HepG2 (cell line): ENCODE results near the gene ZNF454. TPM values are rescaled to one million over a fixed set of nuclear protein-coding genes. Genes with fewer than 3 reads are reported as not detected.

Source experiments
- MXD3 ChIP-seq: IDR thresholded peaks from 2 replicates; pipeline ENCODE4 v1.6.1; 2016; ENCODE audit warnings: mild to moderate bottlenecking, missing biosample characterization, missing genetic modification reagents
- PHF5A ChIP-seq: IDR thresholded peaks from one replicate; pipeline ENCODE4 v1.6.1; 2018; ENCODE audit warnings: low read depth, missing genetic modification reagents; ENCODE audit not compliant: unreplicated experiment
- PRDM4 ChIP-seq: sonication (generic); formaldehyde crosslinking; IDR thresholded peaks from 2 replicates; pipeline ENCODE4 v1.9.0; 2021; ENCODE audit warnings: missing genetic modification reagents, borderline replicate concordance
- SMARCC2 ChIP-seq: fragments of 450-650 bp; IDR thresholded peaks from 2 replicates; pipeline ENCODE4 v1.6.1; 2017; ENCODE audit warnings: antibody characterized with exemption, mild to moderate bottlenecking
- ZBTB49 ChIP-seq: sonication (generic); formaldehyde crosslinking; IDR thresholded peaks from 2 replicates; pipeline ENCODE4 v1.4.0; 2020; ENCODE audit warnings: missing genetic modification reagents, borderline replicate concordance
- ZNF609 ChIP-seq: sonication (generic); formaldehyde crosslinking; IDR thresholded peaks from 2 replicates; pipeline ENCODE4 v1.4.0; 2020; ENCODE audit warnings: mild to moderate bottlenecking, missing genetic modification reagents, borderline replicate concordance
- ZNF777 ChIP-seq: sonication (generic); formaldehyde crosslinking; IDR thresholded peaks from 2 replicates; pipeline ENCODE4 v1.4.0; 2020; ENCODE audit warnings: missing genetic modification reagents
- ZSCAN9 ChIP-seq: IDR thresholded peaks from 2 replicates; pipeline ENCODE4 v1.6.1; 2016; ENCODE audit warnings: borderline replicate concordance
- polyA plus RNA-seq, 8 experiments: library from polyadenylated mRNA; depleted of rRNA in 3 of 8; stranded (reverse) in 7 of 8; unstranded in 1 of 8; fragments of >200 nt; fragmentation: Illumina TruSeq in 4 of 8; extraction: Trizol in 4 of 8; gene quantifications; 2 replicates each; pipeline versions ENCODE4 v1.2.1 to v1.2.3, GENCODE V29; 2011 to 2016; ENCODE audit warnings: low read depth in 4 of 8, missing spikeins in 1 of 8, mixed read lengths in 1 of 8; ENCODE audit not compliant: insufficient read depth in 1 of 8
- total RNA-seq, 5 experiments: library from RNA; depleted of rRNA; stranded (reverse); fragments of >200 nt; fragmentation: Illumina TruSeq; extraction: Trizol; gene quantifications; 2 replicates each; pipeline ENCODE4 v1.2.3, GENCODE V29; 2016; ENCODE audit warnings: low read depth in 1 of 5
- TF ChIP-seq, protein P1 (sequence below): sonication (generic); formaldehyde crosslinking; IDR thresholded peaks from 2 replicates; pipeline ENCODE4 v1.4.0; 2020; ENCODE audit warnings: missing genetic modification reagents, borderline replicate concordance
- TF ChIP-seq, protein P2 (sequence below): sonication (generic); formaldehyde crosslinking; IDR thresholded peaks from 2 replicates; pipeline ENCODE4 v1.8.1; 2023; ENCODE audit warnings: missing genetic modification reagents, inconsistent platforms, borderline replicate concordance

The ZNF454 gene
- total and polyA plus RNA-seq, 2 of the 13 experiments (the other 11 are each of a cell fraction or from before 2014, with no cell fraction given), result 0.16 TPM; not detected in 1

GRCh38 chr5:178895615-178896571 lies 45.1 kb upstream of the ZNF454 start, which contains the start of gene ZFP2 (continued):
- TF ChIP-seq ZNF609 (CRISPR knock-in tag) (no peak), PHF5A (no peak), ZNF777 (peak; percentile 72), ZBTB49 (CRISPR knock-in tag) (no peak), PRDM4 (CRISPR knock-in tag) (no peak), MXD3 (no peak), SMARCC2 (no peak), ZSCAN9 (CRISPR knock-in tag) (no peak)
- TF ChIP-seq, protein P1, sequence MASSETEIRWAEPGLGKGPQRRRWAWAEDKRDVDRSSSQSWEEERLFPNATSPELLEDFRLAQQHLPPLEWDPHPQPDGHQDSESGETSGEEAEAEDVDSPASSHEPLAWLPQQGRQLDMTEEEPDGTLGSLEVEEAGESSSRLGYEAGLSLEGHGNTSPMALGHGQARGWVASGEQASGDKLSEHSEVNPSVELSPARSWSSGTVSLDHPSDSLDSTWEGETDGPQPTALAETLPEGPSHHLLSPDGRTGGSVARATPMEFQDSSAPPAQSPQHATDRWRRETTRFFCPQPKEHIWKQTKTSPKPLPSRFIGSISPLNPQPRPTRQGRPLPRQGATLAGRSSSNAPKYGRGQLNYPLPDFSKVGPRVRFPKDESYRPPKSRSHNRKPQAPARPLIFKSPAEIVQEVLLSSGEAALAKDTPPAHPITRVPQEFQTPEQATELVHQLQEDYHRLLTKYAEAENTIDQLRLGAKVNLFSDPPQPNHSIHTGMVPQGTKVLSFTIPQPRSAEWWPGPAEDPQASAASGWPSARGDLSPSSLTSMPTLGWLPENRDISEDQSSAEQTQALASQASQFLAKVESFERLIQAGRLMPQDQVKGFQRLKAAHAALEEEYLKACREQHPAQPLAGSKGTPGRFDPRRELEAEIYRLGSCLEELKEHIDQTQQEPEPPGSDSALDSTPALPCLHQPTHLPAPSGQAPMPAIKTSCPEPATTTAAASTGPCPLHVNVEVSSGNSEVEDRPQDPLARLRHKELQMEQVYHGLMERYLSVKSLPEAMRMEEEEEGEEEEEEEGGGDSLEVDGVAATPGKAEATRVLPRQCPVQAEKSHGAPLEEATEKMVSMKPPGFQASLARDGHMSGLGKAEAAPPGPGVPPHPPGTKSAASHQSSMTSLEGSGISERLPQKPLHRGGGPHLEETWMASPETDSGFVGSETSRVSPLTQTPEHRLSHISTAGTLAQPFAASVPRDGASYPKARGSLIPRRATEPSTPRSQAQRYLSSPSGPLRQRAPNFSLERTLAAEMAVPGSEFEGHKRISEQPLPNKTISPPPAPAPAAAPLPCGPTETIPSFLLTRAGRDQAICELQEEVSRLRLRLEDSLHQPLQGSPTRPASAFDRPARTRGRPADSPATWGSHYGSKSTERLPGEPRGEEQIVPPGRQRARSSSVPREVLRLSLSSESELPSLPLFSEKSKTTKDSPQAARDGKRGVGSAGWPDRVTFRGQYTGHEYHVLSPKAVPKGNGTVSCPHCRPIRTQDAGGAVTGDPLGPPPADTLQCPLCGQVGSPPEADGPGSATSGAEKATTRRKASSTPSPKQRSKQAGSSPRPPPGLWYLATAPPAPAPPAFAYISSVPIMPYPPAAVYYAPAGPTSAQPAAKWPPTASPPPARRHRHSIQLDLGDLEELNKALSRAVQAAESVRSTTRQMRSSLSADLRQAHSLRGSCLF (CRISPR knock-in tag), result no peak
- TF ChIP-seq, protein P2, sequence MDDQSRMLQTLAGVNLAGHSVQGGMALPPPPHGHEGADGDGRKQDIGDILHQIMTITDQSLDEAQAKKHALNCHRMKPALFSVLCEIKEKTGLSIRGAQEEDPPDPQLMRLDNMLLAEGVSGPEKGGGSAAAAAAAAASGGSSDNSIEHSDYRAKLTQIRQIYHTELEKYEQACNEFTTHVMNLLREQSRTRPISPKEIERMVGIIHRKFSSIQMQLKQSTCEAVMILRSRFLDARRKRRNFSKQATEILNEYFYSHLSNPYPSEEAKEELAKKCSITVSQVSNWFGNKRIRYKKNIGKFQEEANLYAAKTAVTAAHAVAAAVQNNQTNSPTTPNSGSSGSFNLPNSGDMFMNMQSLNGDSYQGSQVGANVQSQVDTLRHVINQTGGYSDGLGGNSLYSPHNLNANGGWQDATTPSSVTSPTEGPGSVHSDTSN (CRISPR knock-in tag), result no peak
